NOMO-1 (cell line): Measurements from ENCODE around the gene RTN3.
"Not testable (repeated sequence)": the region's sequence is repeated elsewhere in the genome, so short reads cannot be mapped to it uniquely, and the experiment has no call there.

ENCODE experiments used
- DNase-seq, 2 experiments: peaks; one replicate each; lab custom pipeline; 2025; ENCODE audit not compliant: unreplicated experiment in 2 of 2; lab: John Stamatoyannopoulos, UW

The RTN3 gene

GRCh38 chr11:63767565-63768236 is 86.4 kb downstream of the RTN3 start:
- peak; percentile 36 to 79 for DNase-seq

- DNase-seq, result peak; percentile 47 to 56
Measured at GRCh38 chr11:63768237-63769041, 87.1 kb downstream of the RTN3 start, which contains the start of gene ZFTA. TSS of gene ZFTA (minus strand) at chr11:63768775. CDS start at chr11:63768622, 153 bp downstream.

DNA sequence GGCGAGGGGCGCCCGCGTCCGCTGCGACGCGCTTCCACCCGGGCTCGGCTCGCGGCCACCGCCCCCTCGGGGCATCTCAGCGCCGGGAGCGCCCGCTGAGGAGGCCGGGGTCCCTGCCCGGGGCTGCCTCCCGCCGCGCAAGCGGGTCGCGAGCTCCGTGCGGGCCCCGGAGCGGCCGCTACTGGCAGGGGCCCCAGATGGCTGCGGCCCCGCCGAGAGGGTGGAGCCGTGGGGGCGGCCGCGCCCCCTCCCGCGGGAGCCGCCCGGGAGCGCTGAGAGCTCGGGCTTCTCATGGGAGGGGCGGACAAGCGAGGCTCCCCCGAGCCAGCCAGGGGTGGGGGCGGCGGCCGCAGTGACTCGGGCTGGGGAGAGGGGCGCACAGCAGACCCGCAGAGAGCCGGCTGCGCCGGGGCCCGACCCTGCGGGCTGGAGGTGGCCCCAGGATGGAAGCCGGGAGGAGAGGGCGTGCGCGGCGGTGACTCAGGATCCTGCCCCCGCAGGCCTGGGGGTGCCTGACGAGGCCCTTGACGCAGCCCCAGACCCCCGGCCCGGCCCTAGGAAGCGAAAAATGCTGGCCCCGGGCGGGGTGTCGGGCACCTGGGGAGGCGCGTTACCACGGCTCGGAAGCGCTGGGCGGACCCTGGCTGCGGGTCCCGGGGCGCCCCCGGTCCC is 87.9 kb downstream of the RTN3 start:
- DNase-seq, result peak in 1 of 2 experiments; percentile 12

DNA sequence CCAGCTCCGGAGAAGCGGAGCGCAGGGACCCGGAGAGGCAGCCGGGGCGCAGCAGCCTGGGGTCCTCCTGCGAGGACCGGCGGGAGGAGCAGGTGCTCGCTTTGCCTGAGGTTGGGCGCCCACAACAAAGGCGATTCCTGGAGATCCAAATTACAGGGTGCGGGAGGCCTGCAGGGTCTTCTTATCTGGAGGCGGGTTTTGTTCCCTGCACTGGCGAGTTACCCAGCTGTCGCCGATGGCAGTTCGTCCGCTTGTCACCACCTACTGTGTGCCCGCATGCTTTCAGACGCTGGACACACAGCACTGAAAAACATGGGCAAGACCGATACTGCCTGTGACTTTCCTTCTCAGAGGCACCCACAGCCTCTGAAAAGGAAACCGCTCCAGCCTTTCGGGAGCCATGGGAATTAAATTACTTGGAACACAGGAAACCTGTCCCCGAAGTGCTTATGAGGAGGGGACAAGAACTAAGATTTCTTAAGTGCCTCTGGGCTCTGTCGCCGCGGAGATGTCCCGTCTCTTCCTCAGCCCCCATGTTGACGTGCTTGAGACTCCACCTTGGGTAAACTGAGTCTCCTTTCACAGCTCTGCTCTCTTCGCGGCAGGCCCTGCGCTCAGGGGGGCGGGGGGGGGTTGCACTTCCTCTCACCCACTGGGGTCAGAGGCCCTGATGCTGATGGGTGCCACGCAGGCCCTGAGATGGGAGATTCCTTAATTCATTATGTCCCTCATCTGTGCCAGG is 88.6 kb downstream of the RTN3 start:
- DNase-seq, result no peak

GRCh38 chr11:63770763-63771162 is 89.5 kb downstream of the RTN3 start:
- peak in 1 of 2 experiments; percentile 22 for DNase-seq

GRCh38 chr11:63771741-63772318 is 90.5 kb downstream of the RTN3 start:
- DNase-seq, result not testable (repeated sequence)

GRCh38 chr11:63775191-63775590 is 93.9 kb downstream of the RTN3 start:
- no peak for DNase-seq

- no peak for DNase-seq
Measured at GRCh38 chr11:63779039-63779438, 97.7 kb downstream of the RTN3 start.

DNA sequence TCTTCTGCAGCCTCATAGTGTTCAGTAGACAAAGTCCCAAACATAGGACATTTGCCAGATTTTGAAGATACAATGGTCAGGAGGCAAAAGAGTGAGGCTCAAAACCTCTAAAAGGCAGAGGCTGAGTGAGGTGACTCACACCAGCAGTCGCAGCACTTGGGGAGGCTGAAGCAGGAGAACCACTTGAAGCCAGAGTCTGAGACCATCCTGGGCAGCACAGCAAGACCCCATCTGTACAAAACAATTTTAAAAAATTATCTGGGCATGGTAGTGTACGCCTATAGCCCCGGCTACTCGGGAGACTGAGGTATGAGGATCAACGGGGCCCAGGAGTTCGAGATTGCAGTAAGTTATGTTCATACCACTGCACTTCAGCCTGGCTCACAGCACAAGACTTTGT is 101.4 kb downstream of the RTN3 start:
- DNase-seq, result no peak

- DNase-seq, result no peak
Measured at GRCh38 chr11:63783925-63784592, 102.8 kb downstream of the RTN3 start.

GRCh38 chr11:63785823-63786222 is 104.5 kb downstream of the RTN3 start:
- no peak for DNase-seq

DNA sequence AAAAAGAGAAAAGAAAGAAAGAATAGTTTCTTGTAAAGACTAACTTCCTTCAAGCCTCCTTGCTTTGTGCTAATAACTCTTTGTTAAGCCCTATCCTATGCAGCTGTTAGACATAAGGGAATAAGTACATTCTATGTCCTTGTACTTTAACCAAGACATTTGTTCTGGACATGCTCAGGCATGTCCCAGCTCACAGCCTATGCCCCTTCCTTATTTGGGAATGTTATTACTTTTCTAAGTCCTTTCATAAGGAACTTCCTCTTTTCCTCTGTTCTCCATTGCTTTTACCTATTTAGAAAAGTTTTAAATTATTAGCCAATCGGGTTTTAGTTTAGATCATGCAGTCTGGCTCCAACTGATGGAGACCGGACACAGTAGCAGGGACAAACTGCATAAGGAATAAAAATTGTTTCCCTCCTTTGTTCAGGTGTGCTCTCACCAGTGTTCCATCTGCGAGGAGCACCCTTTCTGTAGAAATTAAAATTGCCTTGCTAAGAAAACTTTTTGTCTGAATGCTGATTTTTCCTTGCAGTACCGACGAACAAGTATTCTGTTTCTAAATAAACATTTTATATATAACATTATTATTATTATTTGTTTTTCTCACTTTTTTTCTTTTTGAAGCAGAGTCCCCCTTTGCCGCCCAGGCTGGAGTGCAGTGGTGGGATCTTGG is 110.3 kb downstream of the RTN3 start:
- DNase-seq, result no peak

- no peak for DNase-seq
Measured at GRCh38 chr11:63793161-63793560, 111.9 kb downstream of the RTN3 start.

GRCh38 chr11:63795066-63795465 is 113.8 kb downstream of the RTN3 start:
- no peak for DNase-seq

GRCh38 chr11:63800921-63801320 is 119.6 kb downstream of the RTN3 start:
- no peak for DNase-seq

GRCh38 chr11:63802637-63803414 is 121.5 kb downstream of the RTN3 start:
- no peak for DNase-seq

- DNase-seq, result no peak
Measured at GRCh38 chr11:63804259-63804658, 123.0 kb downstream of the RTN3 start.

- no peak for DNase-seq
Measured at GRCh38 chr11:63805844-63806415, 124.6 kb downstream of the RTN3 start.
